ENCODE data around the gene DDX41.
"Not testable (repeated sequence)": the region's sequence is repeated elsewhere in the genome, so short reads cannot be mapped to it uniquely, and the experiment has no call there.

The DDX41 gene

GRCh38 chr5:177536386-177536785 is 19.6 kb upstream of the DDX41 start:
- H3K27ac ChIP-seq = no peak overlapping the region
- no peaks in the 10 kb centered on the region for H3K36me3 ChIP-seq (ENCODE audit: insufficient read depth)
- H3K27me3 ChIP-seq (ENCODE audit: insufficient read depth, low read depth) = no peaks in the 10 kb centered on the region
- H4K20me1 ChIP-seq (ENCODE audit: insufficient read depth) = no peaks in the 10 kb centered on the region
- no peak overlapping the region for H2AFZ ChIP-seq (ENCODE audit: low read depth)
- no peak overlapping the region for H3K4me2 ChIP-seq
- no peak overlapping the region for H3K9ac ChIP-seq
- no peaks in the 10 kb centered on the region for H3K79me2 ChIP-seq (ENCODE audit: insufficient read depth, low read depth)
- H3K4me3 ChIP-seq (IDR thresholded peaks at IDR 0.05; ENCODE audit: insufficient read depth, low read depth, low read length) = no peak overlapping the region
- TF ChIP-seq, protein P1, sequence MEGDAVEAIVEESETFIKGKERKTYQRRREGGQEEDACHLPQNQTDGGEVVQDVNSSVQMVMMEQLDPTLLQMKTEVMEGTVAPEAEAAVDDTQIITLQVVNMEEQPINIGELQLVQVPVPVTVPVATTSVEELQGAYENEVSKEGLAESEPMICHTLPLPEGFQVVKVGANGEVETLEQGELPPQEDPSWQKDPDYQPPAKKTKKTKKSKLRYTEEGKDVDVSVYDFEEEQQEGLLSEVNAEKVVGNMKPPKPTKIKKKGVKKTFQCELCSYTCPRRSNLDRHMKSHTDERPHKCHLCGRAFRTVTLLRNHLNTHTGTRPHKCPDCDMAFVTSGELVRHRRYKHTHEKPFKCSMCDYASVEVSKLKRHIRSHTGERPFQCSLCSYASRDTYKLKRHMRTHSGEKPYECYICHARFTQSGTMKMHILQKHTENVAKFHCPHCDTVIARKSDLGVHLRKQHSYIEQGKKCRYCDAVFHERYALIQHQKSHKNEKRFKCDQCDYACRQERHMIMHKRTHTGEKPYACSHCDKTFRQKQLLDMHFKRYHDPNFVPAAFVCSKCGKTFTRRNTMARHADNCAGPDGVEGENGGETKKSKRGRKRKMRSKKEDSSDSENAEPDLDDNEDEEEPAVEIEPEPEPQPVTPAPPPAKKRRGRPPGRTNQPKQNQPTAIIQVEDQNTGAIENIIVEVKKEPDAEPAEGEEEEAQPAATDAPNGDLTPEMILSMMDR (conservative IDR thresholded peaks at IDR 0.05; ENCODE audit: low read depth, low read length) = no peak
- H3K4me1 ChIP-seq (ENCODE audit: low read depth, poor library complexity, severe bottlenecking) = no peaks in the 10 kb centered on the region

- Histone ChIP-seq H3K4me2 (no peak overlapping the region), H3K27ac (no peak overlapping the region), H2AFZ (ENCODE audit: low read depth) (no peak overlapping the region), H3K9ac (no peak overlapping the region), H3K4me3 (IDR thresholded peaks at IDR 0.05; ENCODE audit: insufficient read depth, low read depth, low read length) (no peak overlapping the region), H3K79me2 (ENCODE audit: insufficient read depth, low read depth) (no peaks in the 10 kb centered on the region), H4K20me1 (ENCODE audit: insufficient read depth) (no peaks in the 10 kb centered on the region), H3K27me3 (ENCODE audit: insufficient read depth, low read depth) (no peaks in the 10 kb centered on the region), H3K36me3 (ENCODE audit: insufficient read depth) (no peaks in the 10 kb centered on the region), H3K4me1 (ENCODE audit: low read depth, poor library complexity, severe bottlenecking) (no peaks in the 10 kb centered on the region)
- TF ChIP-seq, protein P1 (conservative IDR thresholded peaks at IDR 0.05; ENCODE audit: low read depth, low read length) = no peak
Observed at GRCh38 chr5:177535125-177535524, 18.4 kb upstream of the DDX41 start.

GRCh38 chr5:177534433-177534832 is 17.7 kb upstream of the DDX41 start:
- H4K20me1 ChIP-seq (ENCODE audit: insufficient read depth); H3K9ac ChIP-seq: not testable (repeated sequence)

GRCh38 chr5:177531209-177531940 is 14.6 kb upstream of the DDX41 start:
- no peaks in the 10 kb centered on the region for H3K4me1 ChIP-seq (ENCODE audit: low read depth, poor library complexity, severe bottlenecking)
- no peaks in the 10 kb centered on the region for H4K20me1 ChIP-seq (ENCODE audit: insufficient read depth)
- no peak overlapping the region for H3K27ac ChIP-seq
- H3K36me3 ChIP-seq (ENCODE audit: insufficient read depth) = no peaks in the 10 kb centered on the region
- TF ChIP-seq, protein P1 (conservative IDR thresholded peaks at IDR 0.05; ENCODE audit: low read depth, low read length) = no peak
- H3K4me2 ChIP-seq = no peak overlapping the region
- no peak overlapping the region for H3K9ac ChIP-seq
- H3K4me3 ChIP-seq (IDR thresholded peaks at IDR 0.05; ENCODE audit: insufficient read depth, low read depth, low read length) = no peak overlapping the region
- no peaks in the 10 kb centered on the region for H3K27me3 ChIP-seq (ENCODE audit: insufficient read depth, low read depth)
- no peak overlapping the region for H2AFZ ChIP-seq (ENCODE audit: low read depth)
- H3K79me2 ChIP-seq (ENCODE audit: insufficient read depth, low read depth) = no peaks in the 10 kb centered on the region

More at GRCh38 chr5:177534433-177534832, 17.7 kb upstream of the DDX41 start:
- not testable (repeated sequence) for H3K4me3 ChIP-seq (IDR thresholded peaks at IDR 0.05; ENCODE audit: insufficient read depth, low read depth, low read length); H3K27me3 ChIP-seq (ENCODE audit: insufficient read depth, low read depth); H2AFZ ChIP-seq (ENCODE audit: low read depth); H3K4me1 ChIP-seq (ENCODE audit: low read depth, poor library complexity, severe bottlenecking); H3K79me2 ChIP-seq (ENCODE audit: insufficient read depth, low read depth); H3K4me2 ChIP-seq; H3K27ac ChIP-seq; H3K36me3 ChIP-seq (ENCODE audit: insufficient read depth)

- no peak overlapping the region for H3K4me3 ChIP-seq (IDR thresholded peaks at IDR 0.05; ENCODE audit: insufficient read depth, low read depth, low read length)
- no peaks in the 10 kb centered on the region for H4K20me1 ChIP-seq (ENCODE audit: insufficient read depth)
- H3K27me3 ChIP-seq (ENCODE audit: insufficient read depth, low read depth) = no peaks in the 10 kb centered on the region
- no peak overlapping the region for H2AFZ ChIP-seq (ENCODE audit: low read depth)
- TF ChIP-seq, protein P1 (conservative IDR thresholded peaks at IDR 0.05; ENCODE audit: low read depth, low read length) = no peak
- H3K4me1 ChIP-seq (ENCODE audit: low read depth, poor library complexity, severe bottlenecking) = no peaks in the 10 kb centered on the region
- H3K79me2 ChIP-seq (ENCODE audit: insufficient read depth, low read depth) = no peaks in the 10 kb centered on the region
- no peaks in the 10 kb centered on the region for H3K36me3 ChIP-seq (ENCODE audit: insufficient read depth)
- H3K9ac ChIP-seq = no peak overlapping the region
- no peak overlapping the region for H3K27ac ChIP-seq
- no peak overlapping the region for H3K4me2 ChIP-seq
Observed at GRCh38 chr5:177530638-177531037, 13.9 kb upstream of the DDX41 start.
